SK-N-MC (cell line): ENCODE measurements around the gene LRTM1.

Source experiments
- EZH2 ChIP-seq: fragments of 200-600 bp; sonication (generic); IDR thresholded peaks from one replicate; pipeline ENCODE4 v1.6.1; 2017; ENCODE audit warnings: antibody characterized with exemption
- POLR2AphosphoS5 ChIP-seq: IDR thresholded peaks from 2 replicates; pipeline ENCODE4 v1.6.1; 2012; ENCODE audit warnings: mild to moderate bottlenecking, low read depth, low read length, borderline replicate concordance

- TF ChIP-seq EZH2, result no peak
- TF ChIP-seq POLR2AphosphoS5, result no peak
Measured at GRCh38 chr3:54897028-54897711, 30.7 kb downstream of the LRTM1 start.
